ENCODE measurements around the gene DCLK1. TPM values are rescaled to one million over a fixed set of nuclear protein-coding genes. Genes with fewer than 3 reads are reported as not detected.

DCLK1 gene
- total RNA-seq, 1 experiment from 2014 or later, result 1.4 TPM

GRCh38 chr13:35994131-35994966 lies 136.8 kb downstream of the DCLK1 start:
- Histone ChIP-seq H3K79me2 (ENCODE audit: low read depth) (no peaks in the 10 kb centered on the region), H3K4me3 (no peak overlapping the region), H3K4me1 (replicated peaks; ENCODE audit: insufficient read depth) (peaks cover 13% of the 10 kb centered on the region; the same call in 1 of the 2 replicates), H4K20me1 (ENCODE audit: insufficient read depth) (no peaks in the 10 kb centered on the region), H3K9me2 (ENCODE audit: insufficient read depth) (no peaks in the 10 kb centered on the region), H3K27me3 (ENCODE audit: insufficient read depth, low read depth) (no peaks in the 10 kb centered on the region), H2AFZ (no peak overlapping the region), H3K4me2 (no peak overlapping the region), H3K36me3 (ENCODE audit: low read depth) (no peaks in the 10 kb centered on the region), H3K27ac (no peak overlapping the region), H3K9me3 (ENCODE audit: insufficient read depth, low read depth) (no peaks in the 10 kb centered on the region), H3F3A (ENCODE audit: insufficient read depth, low read depth) (no peaks in the 10 kb centered on the region)
- DNase-seq, result no peak
- CTCF ChIA-PET, result interaction anchor here (0.6 kb wide), 1 partner anchor 8 kb away, joined by 8 read pairs; no protein-coding TSS in a partner anchor
- POLR2A ChIA-PET (ENCODE audit: unreplicated experiment), result no interaction called here
- TF ChIP-seq EZH2 (IDR thresholded peaks at IDR 0.05; ENCODE audit: low read depth), result no peak
- TF ChIP-seq CTCF (conservative IDR thresholded peaks at IDR 0.05), result no peak
- intact Hi-C loops (cut with micrococcal nuclease; ENCODE audit: unreplicated experiment), result no loop called here
- no TSS peak for BruUV-seq (replicated peaks)

- no peaks in the 10 kb centered on the region for H4K20me1 ChIP-seq (ENCODE audit: insufficient read depth)
- no peaks in the 10 kb centered on the region for H3K36me3 ChIP-seq (ENCODE audit: low read depth)
- no TSS peak for BruUV-seq (replicated peaks)
- H3K79me2 ChIP-seq (ENCODE audit: low read depth), result no peaks in the 10 kb centered on the region
- intact Hi-C loops (cut with micrococcal nuclease; ENCODE audit: unreplicated experiment), result no loop called here
- peaks cover 14% of the 10 kb centered on the region; the same call in 1 of the 2 replicates for H3K4me1 ChIP-seq (replicated peaks; ENCODE audit: insufficient read depth)
- no peak overlapping the region for H3K4me3 ChIP-seq
- no peak overlapping the region for H3K4me2 ChIP-seq
- no peak overlapping the region for H2AFZ ChIP-seq
- H3K27ac ChIP-seq, result no peak overlapping the region
- H3K27me3 ChIP-seq (ENCODE audit: insufficient read depth, low read depth), result no peaks in the 10 kb centered on the region
- no peak for TF ChIP-seq CTCF (conservative IDR thresholded peaks at IDR 0.05)
- TF ChIP-seq EZH2 (IDR thresholded peaks at IDR 0.05; ENCODE audit: low read depth), result no peak
- no peak for DNase-seq
- no peaks in the 10 kb centered on the region for H3F3A ChIP-seq (ENCODE audit: insufficient read depth, low read depth)
- ChIA-PET CTCF (interaction anchor here (0.6 kb wide), 1 partner anchor 9 kb away, joined by 8 read pairs; no protein-coding TSS in a partner anchor), POLR2A (ENCODE audit: unreplicated experiment) (no interaction called here)
- no peaks in the 10 kb centered on the region for H3K9me2 ChIP-seq (ENCODE audit: insufficient read depth)
- no peaks in the 10 kb centered on the region for H3K9me3 ChIP-seq (ENCODE audit: insufficient read depth, low read depth)
These were observed 137.5 kb downstream of the DCLK1 start for GRCh38 chr13:35993686-35994085.

- no peak overlapping the region for H3K4me3 ChIP-seq
- H3K27ac ChIP-seq, result no peak overlapping the region
- CTCF ChIA-PET, result no interaction called here
- no TSS peak for BruUV-seq (replicated peaks)
- H3K36me3 ChIP-seq (ENCODE audit: low read depth), result no peaks in the 10 kb centered on the region
- no peaks in the 10 kb centered on the region for H3K79me2 ChIP-seq (ENCODE audit: low read depth)
- H3F3A ChIP-seq (ENCODE audit: insufficient read depth, low read depth), result no peaks in the 10 kb centered on the region
- no peak for DNase-seq
- no peaks in the 10 kb centered on the region for H3K9me3 ChIP-seq (ENCODE audit: insufficient read depth, low read depth)
- H3K4me1 ChIP-seq (replicated peaks; ENCODE audit: insufficient read depth), result peaks cover 19% of the 10 kb centered on the region; the same call in 1 of the 2 replicates
- POLR2A ChIA-PET (ENCODE audit: unreplicated experiment), result no interaction called here
- TF ChIP-seq CTCF (conservative IDR thresholded peaks at IDR 0.05) (no peak), EZH2 (IDR thresholded peaks at IDR 0.05; ENCODE audit: low read depth) (no peak)
- no peaks in the 10 kb centered on the region for H3K9me2 ChIP-seq (ENCODE audit: insufficient read depth)
- no peaks in the 10 kb centered on the region for H4K20me1 ChIP-seq (ENCODE audit: insufficient read depth)
- no peak overlapping the region for H2AFZ ChIP-seq
- no peaks in the 10 kb centered on the region for H3K27me3 ChIP-seq (ENCODE audit: insufficient read depth, low read depth)
- no peak overlapping the region for H3K4me2 ChIP-seq
- intact Hi-C loops (cut with micrococcal nuclease; ENCODE audit: unreplicated experiment), result no loop called here
These were observed 138.2 kb downstream of the DCLK1 start for GRCh38 chr13:35992964-35993363.
